Lung (tissue), 12 donors: Measurements from ENCODE around the gene PALD1. TPM values are rescaled to one million over a fixed set of nuclear protein-coding genes. Genes with fewer than 3 reads are reported as not detected.

Experiments used
- ATAC-seq: fragments of 200-7000 bp; cut with Tn5 transposase; one replicate; pipeline ENCODE4 v1.9.1; 2020; ENCODE audit warnings: moderate number of reproducible peaks; ENCODE audit not compliant: insufficient read depth, low FRiP score
- DNase-seq, 3 donors: peaks; one replicate each; pipeline ENCODE4 v3.0.0-alpha.2; 2013 to 2017
- H3K27ac ChIP-seq, 2 donors: one replicate each; pipeline ENCODE4 v1.5.1; 2013; ENCODE audit warnings: mild to moderate bottlenecking in 2 of 2, moderate library complexity in 2 of 2, control low read depth in 1 of 2, inconsistent platforms in 1 of 2, low read depth in 1 of 2, low read length in 1 of 2
- H3K27me3 ChIP-seq, 3 donors: one replicate each; pipeline ENCODE4 v1.5.1; 2013; ENCODE audit warnings: low read length in 2 of 3; ENCODE audit not compliant: control insufficient read depth in 3 of 3, insufficient read depth in 3 of 3
- H3K36me3 ChIP-seq, 4 donors: one replicate each; pipeline ENCODE4 v1.5.1; 2013; ENCODE audit warnings: low read length in 4 of 4, mild to moderate bottlenecking in 1 of 4, moderate library complexity in 1 of 4; ENCODE audit not compliant: control insufficient read depth in 4 of 4, insufficient read depth in 4 of 4
- H3K4me1 ChIP-seq, 5 donors: one replicate each; pipeline ENCODE4 v1.5.1; 2013; ENCODE audit warnings: low read length in 5 of 5, mild to moderate bottlenecking in 2 of 5, moderate library complexity in 1 of 5; ENCODE audit not compliant: control insufficient read depth in 5 of 5, insufficient read depth in 5 of 5
- H3K4me3 ChIP-seq: one replicate; pipeline ENCODE4 v1.5.1; 2013; ENCODE audit warnings: mild to moderate bottlenecking, control low read depth, moderate library complexity
- H3K9ac ChIP-seq, 2 donors: one replicate each; pipeline ENCODE4 v1.5.1; 2013; ENCODE audit warnings: low read length in 2 of 2, control low read depth in 1 of 2; ENCODE audit not compliant: insufficient read depth in 1 of 2
- H3K9me3 ChIP-seq, 4 donors: one replicate each; pipeline ENCODE4 v1.5.1; 2013; ENCODE audit warnings: low read length in 3 of 4, mild to moderate bottlenecking in 1 of 4, moderate library complexity in 1 of 4; ENCODE audit not compliant: control insufficient read depth in 4 of 4, insufficient read depth in 3 of 4
- CTCF ChIP-seq: IDR thresholded peaks from 2 replicates; pipeline ENCODE4 v1.5.1; 2012; ENCODE audit warnings: mild to moderate bottlenecking; ENCODE audit errors: control extremely low read depth, extremely low read depth
- WGBS, 2 donors: extraction: QIAGEN DNeasy Blood & Tissue Kit; methylation state at CpG; one replicate each; pipeline ENCODE4 v1.1.7; 2013; 5-methylcytosine and 5-hydroxymethylcytosine counted together
- polyA plus RNA-seq, 2 donors: library from polyadenylated mRNA; stranded (reverse); fragments of 200-250 nt; gene quantifications; one replicate each; pipeline ENCODE4 v1.2.1, GENCODE V29; 2013
- total RNA-seq, 2 donors: library from RNA; depleted of rRNA in 1 of 2; stranded (reverse); fragments of >200 nt in 1 of 2; gene quantifications; one replicate each; pipeline ENCODE4 v1.2.1, GENCODE V29; 2014 to 2021
- donor health status: control.
- donor health status: control.
- donor health status: Bipolar disorder and iron deficiency.
- donor health status: healthy.
- donor health status: DM: yes; HTN: yes; CAD: no.

PALD1 gene
- total and polyA plus RNA-seq, 4 donors = 10.5 to 19.7 (median 15.6) TPM

GRCh38 chr10:70437721-70438120, 40.8 kb upstream of the PALD1 start:
- no peak for ATAC-seq
- 68% methylated on average over 5 of the region's 5 CpGs for WGBS, 2 donors
- DNase-seq = no peak
- no peak overlapping the region for H3K9ac ChIP-seq
- no peak overlapping the region for H3K27ac ChIP-seq
- H3K4me1 ChIP-seq = peaks cover 0 to 18% (median under 1%) of the 10 kb centered on the region in 5 donors
- H3K36me3 ChIP-seq = peaks cover 0 to 7% (median 2%) of the 10 kb centered on the region in 4 donors
- no peak for TF ChIP-seq CTCF
- H3K9me3 ChIP-seq = no peaks in the 10 kb centered on the region
- no peak overlapping the region for H3K4me3 ChIP-seq
- peaks cover 0 to 42% (median 32%) of the 10 kb centered on the region in 3 donors for H3K27me3 ChIP-seq

DNA sequence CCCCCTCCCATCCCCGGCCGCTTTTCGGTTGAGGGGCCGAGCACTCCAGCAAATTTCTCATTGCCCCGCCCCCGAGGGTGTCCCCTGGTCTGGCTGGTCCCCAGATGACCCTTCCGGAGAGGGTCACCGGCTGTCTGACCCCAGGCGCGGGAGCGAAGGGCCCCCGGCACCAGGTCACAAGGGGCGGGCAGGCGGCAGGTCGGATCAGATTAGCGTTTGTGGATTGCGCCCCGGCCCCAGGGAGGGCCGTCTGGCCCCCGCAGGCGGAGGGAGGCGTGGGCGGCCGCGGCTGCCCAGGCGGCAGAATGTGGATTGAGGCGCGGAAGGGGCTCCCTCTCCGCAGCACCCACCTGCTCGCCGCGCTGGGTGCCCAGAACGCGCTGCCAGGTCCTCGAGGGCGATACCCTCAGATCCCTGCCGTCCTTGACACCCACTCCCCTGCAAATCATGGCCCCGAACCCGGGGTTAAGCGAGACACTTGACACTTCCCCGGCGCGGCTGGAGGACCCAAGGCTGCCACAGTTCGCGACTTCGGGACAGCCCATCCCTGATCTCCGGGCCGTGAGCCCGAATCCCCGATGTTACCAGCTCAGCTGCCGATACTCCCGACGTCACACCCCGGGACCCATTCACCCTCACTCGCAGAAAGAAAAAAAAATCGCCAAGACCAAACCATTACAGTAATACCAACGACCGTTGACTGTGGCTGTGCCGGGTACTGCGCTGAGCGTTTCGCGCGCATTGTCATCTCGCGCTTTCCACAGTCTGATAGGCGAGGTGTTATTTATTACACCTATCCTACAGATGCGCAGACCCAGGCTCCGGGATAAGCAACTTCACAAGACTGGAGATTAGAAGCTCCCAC, 38.0 kb upstream of the PALD1 start:
- ATAC-seq (no peak), DNase-seq (peak in 1 of 3 donors; percentile 31)
- Histone ChIP-seq H3K4me1 (peaks cover 0 to 20% (median 1%) of the 10 kb centered on the region in 5 donors), H3K27ac (no peak overlapping the region), H3K36me3 (peaks cover 0 to 6% (median 1%) of the 10 kb centered on the region in 4 donors), H3K4me3 (no peak overlapping the region), H3K9ac (no peak overlapping the region), H3K9me3 (no peaks in the 10 kb centered on the region), H3K27me3 (peaks cover 0 to 49% (median 35%) of the 10 kb centered on the region in 3 donors)
- TF ChIP-seq CTCF = no peak
- WGBS, 2 donors = 3 to 5% methylated on average over 57 to 69 of the region's 69 CpGs

- no peak for ATAC-seq
- H3K4me3 ChIP-seq = no peak within 1 kb of the TSS
- no peaks in the 10 kb centered on the region for H3K36me3 ChIP-seq
- peaks cover 0 to 49% (median 35%) of the 10 kb centered on the region in 3 donors for H3K27me3 ChIP-seq
- WGBS, 2 donors = 7 to 14% methylated on average over 50 to 60 of the region's 60 CpGs
- peak in 1 of 3 donors; percentile 26 for DNase-seq
- H3K9me3 ChIP-seq = no peaks in the 10 kb centered on the region
- H3K4me1 ChIP-seq = peaks cover 0 to 26% (median 5%) of the 10 kb centered on the region in 5 donors
- H3K9ac ChIP-seq = no peak within 1 kb of the TSS
- TF ChIP-seq CTCF = no peak
- H3K27ac ChIP-seq = no peak within 1 kb of the TSS
Observed at GRCh38 chr10:70441161-70441894, 37.2 kb upstream of the PALD1 start, which contains the start of gene NODAL. TSS of gene NODAL (minus strand) at chr10:70441681. CDS start at chr10:70441667, 14 bp downstream.
